H9 (cell line): Measurements from ENCODE around the gene DUSP23. TPM values are rescaled to one million over a fixed set of nuclear protein-coding genes. Genes with fewer than 3 reads are reported as not detected.

ENCODE experiments used
- DNase-seq: peaks from one replicate; pipeline ENCODE4 v3.0.0-alpha.2; 2017
- H2AFZ ChIP-seq: one replicate; pipeline ENCODE4 v1.6.1; 2013; ENCODE audit warnings: mild to moderate bottlenecking, low read length, control low read depth, moderate library complexity
- H2AK5ac ChIP-seq: 2 replicates; pipeline ENCODE4 v1.6.1; 2013; ENCODE audit warnings: low read length, control low read depth, mixed read lengths; ENCODE audit not compliant: insufficient read length
- H2BK120ac ChIP-seq: one replicate; pipeline ENCODE4 v1.6.1; 2013; ENCODE audit warnings: low read depth, mild to moderate bottlenecking, low read length, control low read depth, inconsistent platforms; ENCODE audit not compliant: poor library complexity, severe bottlenecking
- H2BK12ac ChIP-seq: 2 replicates; pipeline ENCODE4 v1.6.1; 2013; ENCODE audit warnings: low read length, control low read depth, mixed read lengths, low read depth; ENCODE audit not compliant: insufficient read length
- H2BK15ac ChIP-seq: 2 replicates; pipeline ENCODE4 v1.6.1; 2013; ENCODE audit warnings: low read depth, low read length, control low read depth
- H2BK20ac ChIP-seq: one replicate; pipeline ENCODE4 v1.6.1; 2013; ENCODE audit warnings: low read depth, mild to moderate bottlenecking, low read length, control low read depth, inconsistent platforms; ENCODE audit not compliant: poor library complexity, severe bottlenecking
- H2BK5ac ChIP-seq: 2 replicates; pipeline ENCODE4 v1.6.1; 2013; ENCODE audit warnings: low read length, control low read depth, mixed read lengths; ENCODE audit not compliant: insufficient read length
- H3K14ac ChIP-seq: 2 replicates; pipeline ENCODE4 v1.6.1; 2013; ENCODE audit warnings: low read length, control low read depth; ENCODE audit not compliant: insufficient read depth
- H3K18ac ChIP-seq: 2 replicates; pipeline ENCODE4 v1.6.1; 2013; ENCODE audit warnings: low read depth, mild to moderate bottlenecking, mixed read lengths, low read length, control low read depth; ENCODE audit not compliant: insufficient read length
- H3K23ac ChIP-seq: 2 replicates; pipeline ENCODE4 v1.6.1; 2013; ENCODE audit warnings: low read length, control low read depth, mixed read lengths, low read depth; ENCODE audit not compliant: insufficient read length
- H3K23me2 ChIP-seq: 2 replicates; pipeline ENCODE4 v1.6.1; 2013; ENCODE audit warnings: low read depth, mild to moderate bottlenecking, mixed read lengths, low read length, control low read depth; ENCODE audit not compliant: insufficient read length, poor library complexity, severe bottlenecking
- H3K27ac ChIP-seq: 2 replicates; pipeline ENCODE4 v1.5.1; 2013; ENCODE audit warnings: low read length, control low read depth, mixed read lengths, low read depth; ENCODE audit not compliant: insufficient read length
- H3K27me3 ChIP-seq: 2 replicates; pipeline ENCODE4 v1.6.1; 2013; ENCODE audit warnings: low read length, control low read depth, inconsistent platforms; ENCODE audit not compliant: insufficient read depth
- H3K4ac ChIP-seq: 2 replicates; pipeline ENCODE4 v1.6.1; 2013; ENCODE audit warnings: low read depth, mild to moderate bottlenecking, control low read depth, inconsistent platforms, low read length, moderate library complexity
- H3K4me1 ChIP-seq: 2 replicates; pipeline ENCODE4 v1.6.1; 2013; ENCODE audit warnings: low read length, control low read depth, inconsistent platforms; ENCODE audit not compliant: insufficient read depth
- H3K4me2 ChIP-seq: 2 replicates; pipeline ENCODE4 v1.6.1; 2013; ENCODE audit warnings: low read length, control low read depth, mixed read lengths; ENCODE audit not compliant: insufficient read length, insufficient read depth
- H3K56ac ChIP-seq: 2 replicates; pipeline ENCODE4 v1.6.1; 2013; ENCODE audit warnings: low read depth, mild to moderate bottlenecking, mixed read lengths, low read length, control low read depth; ENCODE audit not compliant: insufficient read length
- H3K79me1 ChIP-seq: 2 replicates; pipeline ENCODE4 v1.6.1; 2013; ENCODE audit warnings: low read depth, mild to moderate bottlenecking, moderate library complexity, low read length, control low read depth, inconsistent platforms; ENCODE audit not compliant: insufficient read depth, poor library complexity, severe bottlenecking
- H3K79me2 ChIP-seq: 2 replicates; pipeline ENCODE4 v1.6.1; 2013; ENCODE audit warnings: low read length, control low read depth, inconsistent platforms; ENCODE audit not compliant: insufficient read depth
- H3K9ac ChIP-seq: 2 replicates; pipeline ENCODE4 v1.6.1; 2013; ENCODE audit warnings: low read length, control low read depth, mixed read lengths; ENCODE audit not compliant: insufficient read length; ENCODE audit errors: extremely low read depth
- H3K9me3 ChIP-seq: one replicate; pipeline ENCODE4 v1.6.1; 2013; ENCODE audit warnings: low read depth, low read length, inconsistent platforms; ENCODE audit not compliant: control insufficient read depth
- H3T11ph ChIP-seq: one replicate; pipeline ENCODE4 v1.6.1; 2013; ENCODE audit warnings: mild to moderate bottlenecking, low read length, control low read depth, inconsistent platforms
- H4K20me1 ChIP-seq: one replicate; pipeline ENCODE4 v1.6.1; 2013; ENCODE audit not compliant: control insufficient read depth, insufficient read length, insufficient read depth
- H4K5ac ChIP-seq: 2 replicates; pipeline ENCODE4 v1.6.1; 2013; ENCODE audit warnings: low read depth, mild to moderate bottlenecking, mixed read lengths, low read length, control low read depth; ENCODE audit not compliant: insufficient read length
- H4K8ac ChIP-seq: replicated peaks from 2 replicates; pipeline ENCODE4 v1.6.1; 2013; ENCODE audit warnings: low read length, control low read depth, mixed read lengths, low read depth; ENCODE audit not compliant: insufficient read length
- H4K91ac ChIP-seq: 2 replicates; pipeline ENCODE4 v1.6.1; 2013; ENCODE audit warnings: low read depth, mild to moderate bottlenecking, moderate library complexity, mixed read lengths, low read length, control low read depth; ENCODE audit not compliant: insufficient read length
- H3K27ac Mint-ChIP-seq, 3 experiments: 2 replicates in 2 of 3; 3 replicates in 1 of 3; pipeline ENCODE4 v1.8.0; 2020 to 2021; ENCODE audit warnings: mixed read lengths in 3 of 3, mild to moderate bottlenecking in 1 of 3, moderate library complexity in 1 of 3
- H3K27me3 Mint-ChIP-seq: 2 replicates; pipeline ENCODE4 v1.8.0; 2021; ENCODE audit warnings: low read depth, mild to moderate bottlenecking, moderate library complexity, mixed read lengths
- H3K36me3 Mint-ChIP-seq, 3 experiments: 2 replicates in 2 of 3; 3 replicates in 1 of 3; pipeline ENCODE4 v1.8.0; 2020 to 2021; ENCODE audit warnings: low read depth in 3 of 3, mixed read lengths in 3 of 3; ENCODE audit not compliant: insufficient read depth in 1 of 3
- H3K4me1 Mint-ChIP-seq, 2 experiments: 2 replicates each; pipeline ENCODE4 v1.8.0; 2020; ENCODE audit warnings: mixed read lengths in 2 of 2
- H3K4me3 Mint-ChIP-seq, 2 experiments: 2 replicates in 1 of 2; 3 replicates in 1 of 2; pipeline ENCODE4 v1.8.0; 2020 to 2021; ENCODE audit warnings: mild to moderate bottlenecking in 2 of 2, mixed read lengths in 2 of 2, moderate library complexity in 1 of 2
- H3K9me3 Mint-ChIP-seq, 2 experiments: 2 replicates in 1 of 2; 3 replicates in 1 of 2; pipeline ENCODE4 v1.8.0; 2020; ENCODE audit warnings: mild to moderate bottlenecking in 2 of 2, mixed read lengths in 2 of 2, moderate library complexity in 1 of 2
- WGBS: extraction: QIAGEN DNeasy Blood & Tissue Kit; methylation state at CpG from one replicate; pipeline ENCODE4 v1.1.7; 2013; ENCODE audit warnings: missing lambda C conversion rate, low lambda C conversion rate, mixed read lengths; ENCODE audit not compliant: insufficient read length; ENCODE audit errors: extremely low coverage; 5-methylcytosine and 5-hydroxymethylcytosine counted together
- total RNA-seq: library from RNA; stranded (reverse); gene quantifications from 2 replicates; pipeline ENCODE4 v1.2.1, GENCODE V29; 2021
- TF ChIP-seq, protein P1 (sequence below): fragments of 200-600 bp; sonication (generic); conservative IDR thresholded peaks from 3 replicates; pipeline ENCODE4 v1.8.0; 2021; ENCODE audit warnings: antibody characterized with exemption, mild to moderate bottlenecking

DUSP23 gene
- total RNA-seq, 1 experiment from 2014 or later: 25.0 TPM

DNA sequence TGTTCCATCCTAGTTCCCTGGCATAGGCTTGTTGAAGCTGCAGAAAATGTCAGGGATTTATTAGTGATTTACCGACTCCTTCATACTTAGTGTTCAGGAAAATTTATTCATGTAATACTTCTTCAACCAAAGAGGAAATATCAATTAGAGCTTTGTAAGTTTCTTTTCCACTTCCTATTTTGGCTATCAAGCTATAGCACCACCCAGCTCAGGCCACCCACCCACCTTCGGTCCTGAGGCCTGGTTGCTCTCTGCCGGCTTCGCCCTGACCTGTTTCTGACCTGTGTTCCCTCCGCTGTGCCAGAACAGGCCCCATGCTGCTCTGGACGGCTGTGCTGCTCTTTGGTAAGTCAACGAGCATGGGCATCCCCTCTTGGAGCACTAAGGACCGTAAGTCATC, 21.3 kb downstream of the DUSP23 start, which contains the start of gene FCRL6:
Gene FCRL6 (plus strand): TSS at position 250 of the 400 bp plus-strand sequence. CDS start 65 bp downstream, at position 315.
- Histone ChIP-seq H3K14ac (no peak within 1 kb of the TSS), H4K8ac (no peak within 1 kb of the TSS), H2AK5ac (no peak within 1 kb of the TSS), H2BK15ac (no peak within 1 kb of the TSS), H4K5ac (no peak within 1 kb of the TSS), H3K9me3 (no peaks in the 10 kb centered on the region), H3K9ac (no peak within 1 kb of the TSS), H3K27me3 (no peaks in the 10 kb centered on the region), H3K4me2 (no peak within 1 kb of the TSS), H3K79me1 (no peaks in the 10 kb centered on the region), H3T11ph (no peak within 1 kb of the TSS), H3K23ac (no peak within 1 kb of the TSS), H3K4ac (no peak within 1 kb of the TSS), H2BK5ac (no peak within 1 kb of the TSS), H3K4me1 (no peaks in the 10 kb centered on the region), H3K18ac (no peak within 1 kb of the TSS), H2AFZ (no peak within 1 kb of the TSS), H2BK20ac (no peak within 1 kb of the TSS), H3K56ac (no peak within 1 kb of the TSS), H4K20me1 (no peaks in the 10 kb centered on the region), H2BK120ac (no peak within 1 kb of the TSS), H3K79me2 (no peaks in the 10 kb centered on the region), H3K23me2 (no peaks in the 10 kb centered on the region), H3K27ac (no peak within 1 kb of the TSS), H2BK12ac (no peak within 1 kb of the TSS), H4K91ac (no peak within 1 kb of the TSS)
- H3K27ac Mint-ChIP-seq: no peak within 1 kb of the TSS
- no peaks in the 10 kb centered on the region; a peak in 1 of 7 replicates for H3K36me3 Mint-ChIP-seq
- TF ChIP-seq, protein P1, sequence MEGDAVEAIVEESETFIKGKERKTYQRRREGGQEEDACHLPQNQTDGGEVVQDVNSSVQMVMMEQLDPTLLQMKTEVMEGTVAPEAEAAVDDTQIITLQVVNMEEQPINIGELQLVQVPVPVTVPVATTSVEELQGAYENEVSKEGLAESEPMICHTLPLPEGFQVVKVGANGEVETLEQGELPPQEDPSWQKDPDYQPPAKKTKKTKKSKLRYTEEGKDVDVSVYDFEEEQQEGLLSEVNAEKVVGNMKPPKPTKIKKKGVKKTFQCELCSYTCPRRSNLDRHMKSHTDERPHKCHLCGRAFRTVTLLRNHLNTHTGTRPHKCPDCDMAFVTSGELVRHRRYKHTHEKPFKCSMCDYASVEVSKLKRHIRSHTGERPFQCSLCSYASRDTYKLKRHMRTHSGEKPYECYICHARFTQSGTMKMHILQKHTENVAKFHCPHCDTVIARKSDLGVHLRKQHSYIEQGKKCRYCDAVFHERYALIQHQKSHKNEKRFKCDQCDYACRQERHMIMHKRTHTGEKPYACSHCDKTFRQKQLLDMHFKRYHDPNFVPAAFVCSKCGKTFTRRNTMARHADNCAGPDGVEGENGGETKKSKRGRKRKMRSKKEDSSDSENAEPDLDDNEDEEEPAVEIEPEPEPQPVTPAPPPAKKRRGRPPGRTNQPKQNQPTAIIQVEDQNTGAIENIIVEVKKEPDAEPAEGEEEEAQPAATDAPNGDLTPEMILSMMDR: no peak
- H3K4me3 Mint-ChIP-seq: no peak within 1 kb of the TSS; a peak in 1 of 5 replicates
- peaks cover 19% of the 10 kb centered on the region for H3K27me3 Mint-ChIP-seq
- no peak for DNase-seq
- no CpG with 5 or more reads among the region's 8 CpGs for WGBS
- no peaks in the 10 kb centered on the region for H3K4me1 Mint-ChIP-seq
- H3K9me3 Mint-ChIP-seq: no peaks in the 10 kb centered on the region
